ENCODE data around the gene GSTO2.
A peak's percentile ranks its signal among the peaks of the same experiment; 100 is the strongest.

The GSTO2 gene

GRCh38 chr10:104268713-104269645 lies at the start of gene GSTO2:
Gene GSTO2 (plus strand): TSS chr10:104269184. CDS start chr10:104274916, 5,732 bp downstream.
- peak within 1 kb of the TSS; percentile 45 for H3K4me3 ChIP-seq (ENCODE audit: control insufficient read depth, low read depth, low read length)
- DNase-seq (ENCODE audit: low read depth): peak; percentile 75

GRCh38 chr10:104220522-104220921 lies 48.5 kb upstream of the GSTO2 start:
- TF ChIP-seq, protein P1, sequence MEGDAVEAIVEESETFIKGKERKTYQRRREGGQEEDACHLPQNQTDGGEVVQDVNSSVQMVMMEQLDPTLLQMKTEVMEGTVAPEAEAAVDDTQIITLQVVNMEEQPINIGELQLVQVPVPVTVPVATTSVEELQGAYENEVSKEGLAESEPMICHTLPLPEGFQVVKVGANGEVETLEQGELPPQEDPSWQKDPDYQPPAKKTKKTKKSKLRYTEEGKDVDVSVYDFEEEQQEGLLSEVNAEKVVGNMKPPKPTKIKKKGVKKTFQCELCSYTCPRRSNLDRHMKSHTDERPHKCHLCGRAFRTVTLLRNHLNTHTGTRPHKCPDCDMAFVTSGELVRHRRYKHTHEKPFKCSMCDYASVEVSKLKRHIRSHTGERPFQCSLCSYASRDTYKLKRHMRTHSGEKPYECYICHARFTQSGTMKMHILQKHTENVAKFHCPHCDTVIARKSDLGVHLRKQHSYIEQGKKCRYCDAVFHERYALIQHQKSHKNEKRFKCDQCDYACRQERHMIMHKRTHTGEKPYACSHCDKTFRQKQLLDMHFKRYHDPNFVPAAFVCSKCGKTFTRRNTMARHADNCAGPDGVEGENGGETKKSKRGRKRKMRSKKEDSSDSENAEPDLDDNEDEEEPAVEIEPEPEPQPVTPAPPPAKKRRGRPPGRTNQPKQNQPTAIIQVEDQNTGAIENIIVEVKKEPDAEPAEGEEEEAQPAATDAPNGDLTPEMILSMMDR (IDR thresholded peaks at IDR 0.05; ENCODE audit: control insufficient read depth, insufficient read depth, low read depth, low read length, missing control alignments): no peak
- DNase-seq (ENCODE audit: low read depth): no peak
- no peak overlapping the region for H3K4me3 ChIP-seq (ENCODE audit: control insufficient read depth, low read depth, low read length)

More at GRCh38 chr10:104268713-104269645, at the start of gene GSTO2:
- TF ChIP-seq, protein P1 (IDR thresholded peaks at IDR 0.05; ENCODE audit: control insufficient read depth, insufficient read depth, low read depth, low read length, missing control alignments): no peak

- no peak overlapping the region for H3K4me3 ChIP-seq (ENCODE audit: control insufficient read depth, low read depth, low read length)
- TF ChIP-seq, protein P1 (IDR thresholded peaks at IDR 0.05; ENCODE audit: control insufficient read depth, insufficient read depth, low read depth, low read length, missing control alignments): no peak
- DNase-seq (ENCODE audit: low read depth): no peak
Observed at GRCh38 chr10:104223304-104223703, 45.7 kb upstream of the GSTO2 start.

GRCh38 chr10:104230490-104230889 lies 38.5 kb upstream of the GSTO2 start:
- TF ChIP-seq, protein P1 (IDR thresholded peaks at IDR 0.05; ENCODE audit: control insufficient read depth, insufficient read depth, low read depth, low read length, missing control alignments): no peak
- DNase-seq (ENCODE audit: low read depth): no peak
- H3K4me3 ChIP-seq (ENCODE audit: control insufficient read depth, low read depth, low read length): no peak overlapping the region

DNA sequence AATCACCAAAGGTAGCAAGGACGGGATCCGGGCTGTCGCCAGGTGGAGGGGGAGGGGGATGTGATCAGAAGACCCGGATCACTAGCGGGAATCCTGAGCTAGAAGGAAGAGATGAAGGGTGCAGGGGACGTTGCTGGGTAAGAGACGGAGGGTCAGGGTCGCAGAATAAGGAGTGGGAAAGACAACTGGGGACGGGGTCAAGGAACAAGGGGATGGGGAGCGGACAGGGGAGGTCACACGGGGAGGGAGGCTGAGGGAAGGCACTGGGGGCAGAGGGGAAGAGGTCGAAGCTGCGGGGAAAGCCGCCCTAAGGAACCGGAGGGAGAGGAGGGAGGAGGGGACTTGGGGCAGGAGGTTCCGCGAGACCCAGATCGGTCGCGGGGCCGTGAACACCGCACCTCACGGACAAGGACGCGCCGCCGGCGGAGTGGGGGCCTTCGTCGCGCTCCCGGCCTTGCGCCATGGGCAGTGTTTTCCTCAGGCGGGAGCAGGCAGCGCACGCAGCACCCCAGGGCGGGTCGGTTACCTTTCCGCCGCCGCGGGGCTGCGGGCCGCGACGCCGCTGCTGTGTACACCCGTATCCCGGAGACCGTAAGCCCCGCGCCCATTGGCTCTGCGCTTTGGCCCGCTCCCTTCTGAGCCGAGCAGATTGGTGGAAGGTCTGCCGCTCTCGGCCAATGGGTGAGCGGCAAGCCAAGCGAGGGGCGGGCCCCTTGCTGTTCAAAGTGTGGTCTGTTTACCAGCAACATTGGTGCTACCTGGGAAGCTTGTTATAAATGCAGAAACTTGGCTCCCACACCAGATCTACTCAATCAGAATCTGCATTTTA lies 37.0 kb upstream of the GSTO2 start, which contains the start of gene CFAP43:
Gene CFAP43, minus strand, starts transcription at position 581 of the 829 bp plus-strand sequence. Its CDS starts 118 bp downstream, at position 463.
- TF ChIP-seq, protein P1 (IDR thresholded peaks at IDR 0.05; ENCODE audit: control insufficient read depth, insufficient read depth, low read depth, low read length, missing control alignments): no peak
- peak; percentile 68 for DNase-seq (ENCODE audit: low read depth)
- peak within 1 kb of the TSS; percentile 67 for H3K4me3 ChIP-seq (ENCODE audit: control insufficient read depth, low read depth, low read length)

- TF ChIP-seq, protein P1 (IDR thresholded peaks at IDR 0.05; ENCODE audit: control insufficient read depth, insufficient read depth, low read depth, low read length, missing control alignments): no peak
- H3K4me3 ChIP-seq (ENCODE audit: control insufficient read depth, low read depth, low read length): peak overlapping the region; percentile 67
- no peak for DNase-seq (ENCODE audit: low read depth)
Observed at GRCh38 chr10:104232613-104233102, 36.3 kb upstream of the GSTO2 start.

All from AG09309 (cell line).